HG02870 (cell line): Measurements from ENCODE around the gene CD300A.

Experiments
- ATAC-seq: cut with Tn5 transposase; IDR thresholded peaks from one replicate; pipeline ENCODE4 v1.9.1; 2021; ENCODE audit warnings: mild to moderate bottlenecking, moderate library complexity; ENCODE audit not compliant: unreplicated experiment

Gene CD300A

DNA sequence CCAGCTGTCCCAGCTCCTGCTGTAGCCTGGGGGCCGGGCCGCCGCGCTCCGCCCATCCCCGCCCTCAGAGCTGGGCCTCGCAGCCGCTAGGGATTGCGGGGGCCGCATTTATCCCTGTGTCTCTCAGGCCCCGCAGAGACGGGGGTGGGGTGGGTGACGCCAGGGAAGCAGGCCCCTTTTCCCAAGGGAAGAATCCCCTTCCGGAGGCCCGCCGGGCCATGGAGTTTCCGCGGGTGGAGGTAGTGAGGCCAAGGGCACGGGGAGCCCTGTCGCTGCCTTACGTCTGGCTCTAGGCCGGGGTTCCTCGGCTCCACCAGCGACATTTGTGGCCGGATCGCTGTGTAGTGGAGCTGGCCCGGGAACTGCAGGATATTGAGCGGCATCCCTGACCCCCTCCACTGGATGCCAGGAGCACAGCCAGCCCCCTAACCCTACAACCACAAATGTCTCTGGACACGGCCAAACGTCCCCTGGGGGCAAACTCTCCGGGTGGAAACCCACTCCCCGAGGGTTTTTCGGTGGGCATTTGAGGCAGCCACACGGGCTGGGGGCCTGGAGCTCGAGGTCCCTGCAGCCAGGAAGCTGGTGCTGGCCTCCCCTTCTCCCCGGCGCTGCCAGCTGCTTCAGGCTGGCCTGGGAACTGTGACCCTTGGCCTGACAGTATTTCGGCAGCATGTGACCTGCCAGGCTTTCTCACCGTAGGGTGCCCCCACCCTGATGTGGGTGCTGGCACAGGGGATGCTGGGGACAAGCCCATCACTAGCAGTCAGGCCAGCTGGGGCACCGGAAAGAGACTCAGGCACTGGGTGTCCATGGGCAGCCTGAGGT, 12.0 kb upstream of the CD300A start:
- ATAC-seq = peak; percentile 86

DNA sequence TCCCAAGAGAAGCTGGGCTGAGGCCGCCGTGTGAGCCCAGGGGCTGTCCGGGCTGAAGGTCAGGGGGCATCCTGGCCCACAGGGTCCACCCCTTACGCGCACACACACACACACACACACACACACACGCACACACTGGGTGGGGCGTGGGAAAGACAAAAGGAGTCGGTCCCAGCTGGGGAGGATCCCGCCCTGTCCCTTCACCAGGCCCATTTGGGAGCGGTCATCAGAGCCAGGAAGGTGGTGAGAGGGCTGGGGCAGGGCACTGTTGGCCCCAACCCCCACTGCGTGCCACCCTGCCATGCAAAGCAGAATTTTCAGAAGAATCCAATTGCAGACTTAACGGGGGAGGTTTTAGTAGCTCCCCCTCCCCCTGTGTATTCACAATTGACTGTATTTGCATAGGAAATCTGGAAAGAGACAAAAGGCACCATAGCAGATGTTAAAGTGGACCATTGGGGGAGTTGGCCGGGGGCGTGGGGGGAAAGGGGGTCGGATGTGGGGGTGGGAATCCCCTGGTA, 11.3 kb upstream of the CD300A start:
- ATAC-seq = no peak

DNA sequence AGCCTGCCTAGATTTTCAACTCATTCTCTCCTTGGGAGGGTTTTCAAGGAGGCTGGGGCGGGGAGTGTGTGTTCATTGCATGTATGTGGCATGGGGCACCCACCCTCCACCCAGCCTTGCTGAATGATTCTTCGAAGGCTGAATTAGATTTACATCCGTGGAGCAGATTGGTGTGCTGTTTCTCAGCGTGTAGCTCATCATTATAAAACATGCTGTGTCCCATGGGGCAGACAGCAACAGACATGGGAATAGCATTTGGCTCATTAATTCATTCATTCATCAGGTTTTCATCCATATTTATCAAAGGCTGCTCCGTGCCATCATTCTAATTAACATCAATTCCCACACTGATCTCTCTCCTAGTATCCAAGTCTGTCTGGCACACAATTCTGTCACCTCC, 10.6 kb upstream of the CD300A start:
- no peak for ATAC-seq

DNA sequence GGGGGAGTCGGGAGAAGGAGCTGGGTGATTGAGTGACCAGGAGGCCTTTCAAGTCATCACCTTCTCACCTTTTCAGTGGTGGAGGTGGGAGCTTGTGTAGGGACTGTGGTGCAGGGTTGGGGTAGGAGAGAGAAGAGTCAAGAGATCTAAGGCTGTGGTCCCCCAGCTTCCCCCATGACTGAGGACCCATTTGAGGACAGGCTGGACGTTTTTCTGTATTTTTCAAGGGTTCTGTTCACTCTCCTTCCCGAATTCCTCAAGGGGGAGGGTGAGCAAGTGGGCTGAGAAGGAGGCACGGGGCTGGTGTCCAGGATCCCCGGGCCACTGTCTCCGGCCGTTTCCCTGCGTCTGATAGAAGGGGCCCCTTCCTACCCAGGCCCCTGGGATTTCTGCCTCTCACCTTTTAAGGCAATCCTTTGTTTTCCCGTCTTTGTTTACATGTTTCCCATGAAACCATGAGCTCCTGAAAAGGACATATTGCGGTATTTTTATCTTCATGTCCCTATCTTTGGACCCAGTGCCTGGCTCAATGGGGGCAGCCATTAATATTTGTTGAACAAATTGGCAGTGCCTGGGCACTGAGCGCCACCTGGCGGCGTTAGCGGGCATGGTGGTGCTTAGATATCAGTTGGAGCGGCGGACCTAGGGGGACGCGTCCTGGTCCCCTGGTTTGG, 9.2 kb upstream of the CD300A start:
- ATAC-seq = no peak

DNA sequence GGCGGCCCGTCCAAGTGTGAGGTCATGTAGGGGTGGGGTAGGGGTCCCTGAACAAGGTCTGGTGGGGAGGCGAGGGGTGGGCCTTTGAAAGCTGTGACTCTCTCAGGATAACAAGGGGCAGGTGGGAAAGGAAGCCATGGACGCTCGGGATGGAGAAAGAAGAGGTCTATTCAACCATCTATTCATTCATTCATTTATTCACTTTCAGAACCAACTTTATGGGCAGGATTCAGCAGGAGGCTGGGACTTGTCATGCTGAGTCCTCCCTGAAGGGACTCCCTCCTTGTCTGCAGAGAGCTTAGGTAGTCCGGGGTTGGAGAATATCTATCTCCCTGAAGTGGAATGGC, 8.6 kb upstream of the CD300A start:
- ATAC-seq = no peak

DNA sequence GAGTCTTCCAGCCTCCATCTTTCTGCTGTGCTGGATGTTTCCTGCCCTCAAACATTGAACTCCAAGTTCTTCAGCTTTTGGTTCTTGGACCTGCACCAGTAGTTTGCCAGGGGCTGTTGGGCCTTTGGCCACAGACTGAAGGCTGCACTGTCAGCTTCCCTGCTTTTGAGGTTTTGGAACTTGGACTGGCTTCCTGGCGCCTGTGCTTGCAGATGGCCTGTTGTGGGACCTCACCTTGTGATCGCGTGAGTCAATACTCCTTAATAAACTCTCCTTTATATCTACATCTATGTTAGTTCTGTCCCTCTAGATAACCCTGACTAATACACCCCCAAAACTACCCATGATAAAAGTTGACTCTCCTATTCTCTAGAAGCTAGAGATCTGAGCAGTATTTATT, 7.6 kb upstream of the CD300A start:
- no peak for ATAC-seq

DNA sequence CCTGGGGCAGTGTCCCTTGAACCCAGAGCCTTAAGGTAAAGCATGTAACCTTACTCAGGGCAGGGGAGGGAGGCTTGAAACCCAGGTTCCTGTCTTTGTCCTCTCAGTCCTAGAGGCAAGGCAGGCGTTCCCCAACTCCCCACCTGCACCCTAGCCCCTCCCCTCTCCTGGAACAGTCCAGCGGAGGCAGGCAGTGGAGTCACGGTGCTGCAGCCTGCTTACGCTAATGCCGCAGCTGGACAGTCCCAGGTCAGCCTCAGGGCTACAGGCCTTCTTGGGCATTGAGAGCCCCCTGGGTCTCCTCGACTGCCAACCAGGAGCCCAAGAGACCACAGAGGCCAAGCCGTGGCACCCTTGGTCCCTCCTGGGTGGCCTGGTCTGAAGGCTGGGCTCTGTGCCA, 6.8 kb upstream of the CD300A start:
- no peak for ATAC-seq

DNA sequence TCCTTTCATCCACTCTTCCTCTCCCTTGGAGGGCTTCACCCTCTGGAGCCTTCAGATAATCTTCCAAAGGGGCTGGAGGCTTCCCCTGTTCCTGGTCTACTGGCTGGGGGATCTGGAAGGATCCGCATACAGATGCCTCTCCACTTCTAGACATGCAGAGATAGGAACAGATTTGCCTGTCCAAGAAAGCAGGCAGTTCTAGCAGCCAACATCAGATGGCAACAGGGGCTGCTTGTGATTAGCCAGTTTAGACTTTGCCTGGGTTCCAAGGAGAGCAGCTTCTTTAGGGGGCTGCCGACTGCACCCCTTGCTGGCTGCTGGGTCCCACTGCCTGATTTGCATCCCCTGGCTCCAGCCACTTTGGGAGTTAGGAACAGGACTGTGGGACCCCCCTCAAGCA, 6.2 kb upstream of the CD300A start:
- no peak for ATAC-seq

DNA sequence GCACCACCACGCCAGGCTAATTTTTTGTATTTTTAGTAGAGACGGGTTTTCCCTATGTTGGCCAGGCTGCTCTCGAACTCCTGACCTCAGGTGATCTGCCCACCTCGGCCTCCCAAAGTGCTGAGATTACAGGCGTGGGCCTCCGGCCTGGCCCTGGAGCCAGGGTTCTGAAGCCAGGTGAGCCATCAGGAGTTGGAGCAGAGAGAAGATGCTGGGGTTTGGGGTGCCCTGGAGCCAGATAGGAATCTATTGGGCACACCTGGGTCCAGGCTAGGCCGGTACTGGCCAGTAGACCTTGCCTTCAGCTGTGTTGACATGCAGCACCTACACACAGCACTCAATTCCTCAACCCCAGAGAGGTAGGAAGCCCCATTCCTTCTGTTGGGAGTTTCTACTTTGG, 5.4 kb upstream of the CD300A start:
- ATAC-seq = no peak

DNA sequence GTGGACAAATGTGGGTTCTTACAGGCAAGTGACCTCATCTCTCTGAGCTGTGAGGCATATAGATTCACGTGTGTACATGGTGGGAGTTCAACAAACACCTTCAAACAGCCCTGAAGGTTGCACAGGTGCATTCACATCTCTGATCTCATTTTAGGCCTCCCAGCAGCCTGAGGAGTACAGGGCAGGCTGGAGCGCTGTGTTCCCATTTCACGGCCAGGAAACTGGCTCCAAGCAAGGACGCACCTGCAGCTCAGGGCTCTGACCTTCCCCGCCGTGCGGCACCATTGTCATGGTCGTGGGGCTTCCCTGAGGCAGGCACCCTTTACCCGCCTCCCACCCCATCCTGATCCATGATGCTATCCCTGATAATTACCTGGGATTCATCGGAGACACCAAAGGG, 4.8 kb upstream of the CD300A start:
- ATAC-seq = no peak

DNA sequence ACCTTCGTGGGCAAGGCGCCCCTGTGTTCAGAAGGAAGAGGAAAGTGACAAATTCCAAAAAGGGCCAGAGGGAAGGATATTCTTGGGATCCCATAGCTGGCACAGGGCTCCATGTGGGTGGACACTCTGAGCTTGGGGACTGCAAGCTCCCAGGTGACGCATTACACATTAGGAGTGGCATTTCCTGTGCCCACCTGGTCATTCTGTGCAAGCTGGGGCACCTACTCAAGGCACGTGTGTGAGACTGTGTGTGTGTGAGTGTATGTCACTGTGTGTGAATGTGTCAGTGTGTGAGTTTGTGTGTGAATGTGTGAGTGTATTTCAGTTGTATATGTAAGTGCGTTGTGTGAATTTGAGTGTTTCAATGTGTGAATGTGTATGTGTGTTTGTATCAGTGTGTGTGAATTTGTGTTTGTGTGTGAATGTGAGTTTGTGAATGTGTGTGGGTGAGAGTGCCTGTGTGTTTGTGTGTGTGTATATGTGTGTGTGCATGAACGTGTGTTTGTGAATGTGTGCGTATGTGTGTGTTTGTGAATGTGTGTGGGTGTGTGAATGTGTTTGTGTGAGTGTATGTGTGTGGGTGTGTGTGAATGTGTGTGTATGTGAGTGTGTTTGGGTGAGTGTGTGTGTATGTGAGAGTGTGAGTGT, 1.6 kb upstream of the CD300A start:
- ATAC-seq = no peak

DNA sequence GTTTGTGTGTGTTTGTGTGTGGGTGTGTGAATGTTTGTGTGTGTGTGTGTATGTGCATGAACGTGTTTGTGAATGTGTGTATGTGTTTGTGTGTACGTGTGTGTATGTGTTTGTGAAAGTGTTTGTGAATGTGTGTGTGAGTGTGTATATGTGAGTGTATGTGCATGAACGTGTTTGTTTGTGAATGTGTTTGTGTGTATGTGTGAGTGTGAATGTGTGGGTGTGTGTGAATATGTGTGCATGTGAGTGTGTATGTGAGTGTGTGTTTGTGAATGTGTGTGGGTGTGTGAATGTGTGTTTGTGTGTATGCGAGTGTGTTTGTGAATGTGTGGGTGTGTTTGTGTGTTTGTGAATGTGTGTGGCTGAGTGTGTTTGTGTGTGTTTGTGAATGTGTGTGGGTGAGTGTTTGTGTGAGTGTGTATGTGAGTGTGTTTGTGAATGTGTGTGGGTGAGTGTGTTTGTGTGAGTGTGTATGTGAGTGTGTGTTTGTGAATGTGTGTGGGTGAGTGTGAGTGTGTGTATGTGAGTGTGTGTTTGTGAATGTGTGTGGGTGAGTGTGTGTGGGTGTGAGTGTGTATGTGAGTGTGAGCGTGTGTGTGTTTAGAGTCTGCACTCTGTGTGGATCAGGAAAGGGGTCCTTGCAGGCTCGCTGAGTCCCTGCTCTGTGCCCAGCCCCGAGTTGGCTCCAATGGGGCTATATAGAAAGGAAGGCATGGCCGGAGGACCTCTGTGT, 890 bp upstream of the CD300A start:
- ATAC-seq = no peak

DNA sequence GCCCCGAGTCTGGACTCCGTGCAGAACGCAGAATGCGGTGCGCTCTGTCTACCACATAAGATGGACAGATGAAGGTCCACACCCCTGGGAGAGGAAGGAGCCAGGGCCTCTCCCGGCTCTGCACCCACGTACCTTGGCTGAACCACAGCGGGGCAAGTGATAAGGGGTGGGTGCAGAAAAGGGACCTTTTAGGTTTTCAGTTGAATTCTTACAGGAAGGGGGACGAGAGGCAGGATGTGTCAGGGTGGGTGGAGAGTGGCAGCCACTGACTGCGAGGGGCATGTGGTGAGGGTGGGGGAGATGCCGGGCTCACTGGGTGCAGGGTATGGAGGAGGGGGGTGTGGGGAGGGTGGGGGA, 372 bp downstream of the CD300A start:
- no peak for ATAC-seq

DNA sequence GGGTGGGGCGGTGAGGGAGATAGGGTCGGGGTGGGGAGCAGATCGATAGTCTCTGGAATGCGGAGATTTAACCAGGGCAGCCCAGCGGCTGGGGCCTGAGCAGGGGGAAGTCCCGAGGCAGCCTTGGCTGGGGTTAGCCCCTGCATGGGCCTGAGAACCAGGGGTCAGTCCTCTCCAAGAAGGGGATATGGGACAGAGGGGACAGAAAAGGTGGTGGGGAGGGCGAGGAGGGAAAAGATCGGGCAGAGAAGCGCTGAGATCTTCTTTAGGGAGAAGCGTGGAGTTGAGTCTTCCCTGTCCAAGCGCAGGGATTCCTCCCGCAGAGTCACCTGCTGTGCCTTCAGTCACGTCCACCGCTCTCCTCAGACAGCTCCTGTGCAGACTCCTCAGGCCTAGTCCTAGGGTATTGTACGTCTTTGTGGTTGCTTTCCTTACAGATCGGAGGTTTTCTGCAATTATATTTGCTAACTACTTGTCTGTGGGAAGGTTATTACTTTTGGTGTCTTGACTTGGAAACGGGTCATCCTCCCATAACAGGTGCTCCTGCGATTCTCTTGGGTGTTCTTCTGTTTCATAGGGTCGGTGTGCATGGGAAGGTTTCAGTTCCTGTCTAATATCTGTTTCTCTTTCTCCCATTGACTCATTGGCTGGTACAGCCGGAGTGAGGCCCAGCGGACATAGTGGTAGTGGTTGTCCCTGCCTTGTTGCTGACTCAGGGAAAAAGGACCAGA, 952 bp downstream of the CD300A start:
- peak; percentile 60 for ATAC-seq

DNA sequence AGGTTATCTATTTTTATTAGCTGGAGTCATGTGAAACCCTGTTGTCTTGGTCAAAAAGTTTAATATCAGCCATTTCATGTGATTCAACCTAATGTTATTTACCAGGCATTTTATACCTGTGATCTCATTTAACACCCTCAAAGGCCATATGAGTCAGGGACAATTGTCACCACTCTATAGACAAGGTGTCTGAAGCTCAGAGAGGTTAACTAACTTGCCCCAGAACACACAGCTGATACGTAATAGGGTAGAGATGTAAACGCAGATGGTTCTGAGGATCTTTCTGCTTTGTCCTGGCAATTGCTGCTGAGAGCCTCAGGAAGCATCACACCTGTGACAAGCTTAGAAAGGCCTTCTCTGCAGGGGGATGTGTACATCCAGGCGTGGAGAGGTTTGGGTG, 4.9 kb downstream of the CD300A start:
- no peak for ATAC-seq

DNA sequence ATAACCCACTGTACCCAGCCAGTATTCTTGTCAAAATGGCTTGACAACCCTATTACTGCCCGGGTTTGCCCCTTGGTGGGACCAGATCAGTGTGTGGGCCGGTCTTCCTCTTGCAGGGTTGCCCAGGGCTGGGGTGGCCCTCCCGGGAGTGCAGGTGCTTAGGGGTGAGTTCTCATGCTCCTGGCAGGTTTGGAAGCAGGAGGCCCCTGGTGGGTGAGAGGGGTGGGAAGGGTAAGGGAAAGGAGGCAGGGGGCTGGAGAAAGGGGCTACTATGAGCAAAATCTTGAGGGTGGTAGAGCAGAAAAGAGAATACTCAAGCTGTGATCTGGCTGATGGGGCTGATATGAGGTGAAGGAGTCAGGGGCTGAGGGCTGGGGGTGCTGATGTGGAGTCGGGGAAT, 6.5 kb downstream of the CD300A start:
- ATAC-seq = no peak

DNA sequence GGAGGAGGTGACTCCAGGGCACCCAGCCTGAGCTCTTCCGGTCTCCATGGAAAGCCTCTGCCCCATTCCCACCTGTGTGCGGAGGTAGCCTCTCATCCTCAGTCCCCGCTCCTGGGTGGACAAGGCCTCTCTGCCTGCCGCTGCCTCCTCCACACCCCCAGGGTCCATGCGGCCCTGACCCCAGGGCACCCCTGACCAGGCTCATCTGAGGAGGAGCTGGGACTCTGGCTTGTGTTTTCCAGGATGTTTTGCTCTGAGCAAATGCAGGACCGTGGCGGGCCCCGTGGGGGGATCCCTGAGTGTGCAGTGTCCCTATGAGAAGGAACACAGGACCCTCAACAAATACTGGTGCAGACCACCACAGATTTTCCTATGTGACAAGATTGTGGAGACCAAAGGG, 6.9 kb downstream of the CD300A start:
- no peak for ATAC-seq

DNA sequence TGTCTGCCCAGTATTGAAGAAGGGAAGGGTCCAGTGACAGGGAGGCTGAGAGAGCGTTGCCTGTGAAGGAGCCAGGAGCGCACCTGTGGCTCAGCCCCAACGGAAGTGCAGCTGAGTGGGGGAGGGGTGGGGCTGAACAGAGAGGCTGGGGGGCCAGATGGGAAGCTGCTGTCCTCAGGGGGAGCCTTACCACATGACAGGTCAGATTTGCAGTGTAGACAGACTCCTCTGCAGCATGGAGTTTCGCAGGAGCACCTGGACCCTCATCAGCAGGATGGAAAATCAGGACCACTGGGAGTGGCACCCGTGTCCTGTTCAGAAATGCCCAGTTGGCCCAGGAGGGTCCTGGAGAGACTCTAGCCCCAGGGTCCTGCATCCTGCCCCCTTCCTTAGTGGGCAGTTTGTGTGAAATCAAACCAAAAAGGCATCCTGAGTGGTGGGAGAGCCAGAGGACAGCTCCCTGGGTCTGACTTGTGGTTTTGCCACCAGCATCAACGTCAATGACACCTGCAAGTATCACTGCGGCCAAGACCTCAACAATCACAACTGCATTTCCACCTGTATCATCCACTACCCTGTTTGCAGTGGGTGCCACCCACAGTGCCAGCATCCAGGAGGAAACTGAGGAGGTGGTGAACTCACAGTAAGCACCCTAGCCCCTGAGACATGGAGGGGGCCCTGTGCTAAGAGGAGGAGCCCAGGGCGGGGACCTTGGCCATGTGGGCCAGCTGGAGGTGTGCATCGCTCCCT, 7.8 kb downstream of the CD300A start:
- no peak for ATAC-seq

DNA sequence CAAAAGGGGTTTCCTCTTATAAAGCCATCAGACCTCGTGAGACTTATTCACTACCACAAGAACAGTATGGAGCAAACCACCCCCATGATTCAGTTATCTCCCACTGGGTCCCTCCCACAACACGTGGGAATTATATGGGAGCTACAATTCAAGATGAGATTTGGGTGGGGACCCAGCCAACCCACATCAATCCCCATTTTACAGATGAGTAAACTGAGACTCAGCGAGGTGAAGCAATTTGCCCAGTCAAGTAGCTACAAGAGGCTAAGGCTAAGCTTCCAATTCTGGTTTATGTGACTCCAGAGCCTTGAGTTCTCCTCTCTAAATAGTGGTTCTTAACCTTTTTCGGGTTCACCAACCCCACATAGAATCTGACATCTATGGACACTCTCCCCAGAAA, 8.8 kb downstream of the CD300A start:
- ATAC-seq = no peak

DNA sequence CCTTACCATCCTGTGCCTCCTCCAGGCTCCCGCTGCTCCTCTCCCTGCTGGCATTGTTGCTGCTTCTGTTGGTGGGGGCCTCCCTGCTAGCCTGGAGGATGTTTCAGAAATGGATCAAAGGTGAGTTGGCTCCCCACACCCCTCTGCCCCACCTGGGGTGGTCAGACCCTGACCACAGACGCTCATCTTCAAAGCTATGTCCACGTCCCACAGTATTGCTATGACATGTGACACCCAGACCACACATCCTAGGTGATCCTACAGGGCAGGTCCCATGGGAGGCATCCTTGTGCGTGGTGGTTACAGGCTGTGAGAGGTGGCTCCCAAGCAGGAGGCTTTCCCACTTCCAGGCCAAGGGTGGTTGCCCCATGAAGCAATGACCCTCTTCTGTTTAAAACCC, 11.0 kb downstream of the CD300A start:
- ATAC-seq = no peak
